Astrocyte (in vitro differentiated cells and primary cell): ENCODE results near the gene ADRA2A. TPM values are rescaled to one million over a fixed set of nuclear protein-coding genes. Genes with fewer than 3 reads are reported as not detected.

Experiments
- DNase-seq: peaks from one replicate; pipeline ENCODE4 v3.0.0-alpha.2; 2010; ENCODE audit warnings: low read depth
- FAIRE-seq: peaks from 2 replicates; lab custom pipeline; 2011; peaks lifted over from hg19 to GRCh38; lab: Jason Lieb, UNC
- H2AFZ ChIP-seq: 2 replicates; pipeline ENCODE4 v1.6.0; 2012; ENCODE audit warnings: low read depth, low read length, inconsistent platforms
- H3K27ac ChIP-seq: 2 replicates; pipeline ENCODE4 v1.5.1; 2011; ENCODE audit warnings: low read depth, low read length, inconsistent platforms
- H3K27me3 ChIP-seq: 2 replicates; pipeline ENCODE4 v1.6.0; 2011; ENCODE audit warnings: low read length, inconsistent platforms; ENCODE audit not compliant: insufficient read depth
- H3K36me3 ChIP-seq: 2 replicates; pipeline ENCODE4 v1.5.1; 2011; ENCODE audit warnings: low read length, inconsistent platforms; ENCODE audit not compliant: insufficient read depth
- H3K4me1 ChIP-seq: 2 replicates; pipeline ENCODE4 v1.5.1; 2011; ENCODE audit warnings: low read length, inconsistent platforms; ENCODE audit not compliant: insufficient read depth
- H3K4me2 ChIP-seq: 2 replicates; pipeline ENCODE4 v1.6.0; 2012; ENCODE audit warnings: low read length, inconsistent platforms
- H3K4me3 ChIP-seq: 2 replicates; pipeline ENCODE4 v1.5.1; 2011; ENCODE audit warnings: low read depth, mild to moderate bottlenecking, low read length, inconsistent platforms; ENCODE audit not compliant: insufficient read depth
- H3K79me2 ChIP-seq: 2 replicates; pipeline ENCODE4 v1.6.0; 2012; ENCODE audit warnings: mild to moderate bottlenecking, low read length, inconsistent platforms; ENCODE audit not compliant: insufficient read depth
- H3K9ac ChIP-seq: 2 replicates; pipeline ENCODE4 v1.6.0; 2012; ENCODE audit warnings: mild to moderate bottlenecking, low read length, inconsistent platforms
- H3K9me3 ChIP-seq: 2 replicates; pipeline ENCODE4 v1.5.1; 2012; ENCODE audit warnings: low read depth, mild to moderate bottlenecking, low read length, inconsistent platforms; ENCODE audit not compliant: insufficient read depth
- H4K20me1 ChIP-seq: 2 replicates; pipeline ENCODE4 v1.6.0; 2012; ENCODE audit warnings: low read length, inconsistent platforms; ENCODE audit not compliant: insufficient read depth
- H3K27ac Mint-ChIP-seq: one replicate; pipeline ENCODE4 v1.8.0; 2021; ENCODE audit warnings: mild to moderate bottlenecking, mixed read lengths; ENCODE audit not compliant: unreplicated experiment
- H3K27me3 Mint-ChIP-seq: one replicate; pipeline ENCODE4 v1.8.0; 2021; ENCODE audit warnings: low read depth, mixed read lengths; ENCODE audit not compliant: unreplicated experiment
- H3K36me3 Mint-ChIP-seq: one replicate; pipeline ENCODE4 v1.8.0; 2021; ENCODE audit warnings: low read depth, mixed read lengths; ENCODE audit not compliant: unreplicated experiment
- H3K4me1 Mint-ChIP-seq: one replicate; pipeline ENCODE4 v1.8.0; 2021; ENCODE audit warnings: low read depth, mixed read lengths; ENCODE audit not compliant: unreplicated experiment
- H3K4me3 Mint-ChIP-seq: one replicate; pipeline ENCODE4 v1.8.0; 2021; ENCODE audit warnings: mild to moderate bottlenecking, moderate library complexity, mixed read lengths; ENCODE audit not compliant: unreplicated experiment
- H3K9me3 Mint-ChIP-seq: one replicate; pipeline ENCODE4 v1.8.0; 2021; ENCODE audit warnings: mild to moderate bottlenecking, mixed read lengths; ENCODE audit not compliant: unreplicated experiment
- EZH2 ChIP-seq: IDR thresholded peaks from 2 replicates; pipeline ENCODE4 v1.6.1; 2012; ENCODE audit warnings: mild to moderate bottlenecking, low read length, inconsistent platforms; ENCODE audit not compliant: insufficient read depth
- total RNA-seq: library from RNA; stranded (reverse); gene quantifications from 2 replicates; pipeline ENCODE4 v1.2.1, GENCODE V29; 2021
- TF ChIP-seq, protein P1 (sequence below): IDR thresholded peaks from 2 replicates; pipeline ENCODE4 v1.5.1; 2011; ENCODE audit warnings: low read depth, mild to moderate bottlenecking, inconsistent platforms, low read length, moderate library complexity; ENCODE audit not compliant: insufficient read depth

ADRA2A gene
- total RNA-seq, 1 donor from 2014 or later: 1.2 TPM

DNA sequence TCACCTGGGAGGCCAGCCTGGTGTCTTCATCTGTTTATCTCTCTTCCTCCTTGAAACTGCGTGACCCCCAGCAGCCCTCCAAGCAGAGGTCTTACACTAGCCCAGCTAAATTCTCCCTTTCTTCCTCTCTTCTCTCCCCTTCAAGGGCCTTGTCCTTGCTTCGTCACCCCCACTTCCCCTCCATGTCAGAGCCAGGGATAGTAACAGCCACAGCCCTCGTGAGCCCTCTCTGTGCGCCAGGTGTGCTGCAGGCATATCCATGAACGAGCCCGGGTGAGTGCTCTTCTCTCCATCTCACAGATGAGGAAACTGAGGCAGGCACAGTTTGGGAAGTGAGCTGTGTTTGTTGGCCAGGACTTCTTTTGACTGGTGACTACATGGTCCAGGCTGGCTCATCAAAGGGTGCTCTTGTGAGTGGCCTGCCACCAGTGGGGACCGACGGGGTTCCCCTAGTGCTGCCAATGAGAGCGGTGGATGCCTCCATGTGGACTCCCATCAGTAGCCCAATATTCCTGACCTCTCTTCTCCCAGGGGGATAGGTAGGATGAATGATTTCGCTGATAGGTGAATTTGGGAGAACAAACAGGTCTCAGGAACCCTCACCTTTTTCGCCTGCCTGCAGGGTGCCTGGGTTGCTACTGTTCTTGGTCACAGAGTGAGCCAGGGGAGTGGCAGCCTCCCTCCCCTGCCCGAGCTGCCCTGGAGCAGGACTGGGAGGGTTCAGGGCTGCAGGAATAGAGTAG, 38.1 kb downstream of the ADRA2A start:
- no peak overlapping the region for H3K4me2 ChIP-seq
- no peak overlapping the region for H3K4me3 Mint-ChIP-seq
- FAIRE-seq: no peak

GRCh38 chr10:111116211-111116610, 39.4 kb downstream of the ADRA2A start:
- no peak overlapping the region for H3K4me3 ChIP-seq
- no peaks in the 10 kb centered on the region for H3K4me1 ChIP-seq
- DNase-seq (no peak), FAIRE-seq (no peak)
- Mint-ChIP-seq H3K4me1 (no peaks in the 10 kb centered on the region), H3K27ac (no peak overlapping the region), H3K36me3 (no peaks in the 10 kb centered on the region), H3K4me3 (no peak overlapping the region), H3K27me3 (peaks cover 22% of the 10 kb centered on the region), H3K9me3 (peaks cover 8% of the 10 kb centered on the region)
- no peaks in the 10 kb centered on the region for H3K36me3 ChIP-seq
- no peaks in the 10 kb centered on the region for H3K9me3 ChIP-seq
- no peak overlapping the region for H2AFZ ChIP-seq
- H4K20me1 ChIP-seq: no peaks in the 10 kb centered on the region
- no peaks in the 10 kb centered on the region for H3K27me3 ChIP-seq
- H3K79me2 ChIP-seq: no peaks in the 10 kb centered on the region
- no peak overlapping the region for H3K4me2 ChIP-seq
- no peak overlapping the region for H3K9ac ChIP-seq
- TF ChIP-seq, protein P1, sequence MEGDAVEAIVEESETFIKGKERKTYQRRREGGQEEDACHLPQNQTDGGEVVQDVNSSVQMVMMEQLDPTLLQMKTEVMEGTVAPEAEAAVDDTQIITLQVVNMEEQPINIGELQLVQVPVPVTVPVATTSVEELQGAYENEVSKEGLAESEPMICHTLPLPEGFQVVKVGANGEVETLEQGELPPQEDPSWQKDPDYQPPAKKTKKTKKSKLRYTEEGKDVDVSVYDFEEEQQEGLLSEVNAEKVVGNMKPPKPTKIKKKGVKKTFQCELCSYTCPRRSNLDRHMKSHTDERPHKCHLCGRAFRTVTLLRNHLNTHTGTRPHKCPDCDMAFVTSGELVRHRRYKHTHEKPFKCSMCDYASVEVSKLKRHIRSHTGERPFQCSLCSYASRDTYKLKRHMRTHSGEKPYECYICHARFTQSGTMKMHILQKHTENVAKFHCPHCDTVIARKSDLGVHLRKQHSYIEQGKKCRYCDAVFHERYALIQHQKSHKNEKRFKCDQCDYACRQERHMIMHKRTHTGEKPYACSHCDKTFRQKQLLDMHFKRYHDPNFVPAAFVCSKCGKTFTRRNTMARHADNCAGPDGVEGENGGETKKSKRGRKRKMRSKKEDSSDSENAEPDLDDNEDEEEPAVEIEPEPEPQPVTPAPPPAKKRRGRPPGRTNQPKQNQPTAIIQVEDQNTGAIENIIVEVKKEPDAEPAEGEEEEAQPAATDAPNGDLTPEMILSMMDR: no peak
- TF ChIP-seq EZH2: no peak
- H3K27ac ChIP-seq: no peak overlapping the region

More for the DNA sequence above, 38.1 kb downstream of the ADRA2A start:
- Histone ChIP-seq H3K27ac (no peak overlapping the region), H3K79me2 (no peaks in the 10 kb centered on the region), H3K4me3 (no peak overlapping the region), H2AFZ (no peak overlapping the region), H3K9ac (no peak overlapping the region), H4K20me1 (no peaks in the 10 kb centered on the region), H3K27me3 (no peaks in the 10 kb centered on the region), H3K9me3 (no peaks in the 10 kb centered on the region), H3K4me1 (no peaks in the 10 kb centered on the region), H3K36me3 (no peaks in the 10 kb centered on the region)
- DNase-seq: no peak
- TF ChIP-seq EZH2: no peak
- TF ChIP-seq, protein P1: no peak
- H3K27me3 Mint-ChIP-seq: peaks cover 18% of the 10 kb centered on the region
- H3K36me3 Mint-ChIP-seq: no peaks in the 10 kb centered on the region
- H3K27ac Mint-ChIP-seq: no peak overlapping the region
- no peaks in the 10 kb centered on the region for H3K4me1 Mint-ChIP-seq
- peaks cover 8% of the 10 kb centered on the region for H3K9me3 Mint-ChIP-seq

- Mint-ChIP-seq H3K36me3 (no peaks in the 10 kb centered on the region), H3K4me3 (no peak overlapping the region), H3K27ac (no peak overlapping the region), H3K9me3 (peaks cover 8% of the 10 kb centered on the region), H3K27me3 (peaks cover 26% of the 10 kb centered on the region), H3K4me1 (no peaks in the 10 kb centered on the region)
- no peak overlapping the region for H3K9ac ChIP-seq
- H4K20me1 ChIP-seq: no peaks in the 10 kb centered on the region
- H3K27ac ChIP-seq: no peak overlapping the region
- H3K4me1 ChIP-seq: no peaks in the 10 kb centered on the region
- DNase-seq (no peak), FAIRE-seq (no peak)
- H3K36me3 ChIP-seq: no peaks in the 10 kb centered on the region
- H2AFZ ChIP-seq: no peak overlapping the region
- no peaks in the 10 kb centered on the region for H3K27me3 ChIP-seq
- H3K79me2 ChIP-seq: no peaks in the 10 kb centered on the region
- TF ChIP-seq EZH2: no peak
- no peak overlapping the region for H3K4me3 ChIP-seq
- H3K9me3 ChIP-seq: no peaks in the 10 kb centered on the region
- no peak overlapping the region for H3K4me2 ChIP-seq
These were observed 40.1 kb downstream of the ADRA2A start for GRCh38 chr10:111116762-111117445.
